Posterior vena cava (tissue), 2 donors: ENCODE results near the gene SORCS2. TPM values are rescaled to one million over a fixed set of nuclear protein-coding genes. Genes with fewer than 3 reads are reported as not detected.
A peak's percentile ranks its signal among the peaks of the same experiment; 100 is the strongest.

Experiments
- DNase-seq: peaks from one replicate; pipeline ENCODE4 v3.0.0-alpha.2; 2020; ENCODE audit warnings: low spot score
- intact Hi-C, 2 donors: fragments of 100-400 bp; cut with DNase I; formaldehyde crosslinking; loops; one replicate each; pipeline versions ENCODE4 v1.14.1 to v1.14.2; 2022 to 2023
- total RNA-seq, 2 donors: library from RNA; stranded (reverse); fragmentation: NEBNext Ultra II Directional; extraction: Animal tissue kit (Norgen Biotek cat#: 25700); gene quantifications; one replicate each; pipeline ENCODE4 v1.2.1, GENCODE V29; 2021
- donor health status: DM: yes; HTN: yes; CAD: no.
- donor health status: DM: yes; HTN: yes; CAD: no.

The SORCS2 gene
- total RNA-seq, 2 donors from 2014 or later, result 5.0 to 11.9 TPM

- peak; percentile 76 for DNase-seq
- intact Hi-C loops, result loop anchor here in 1 of 2 donors (5.0 kb wide), 1 partner anchor 523 kb away; no protein-coding TSS in a partner anchor
These were observed 2.2 kb downstream of the SORCS2 start for GRCh38 chr4:7194251-7195140.

DNA sequence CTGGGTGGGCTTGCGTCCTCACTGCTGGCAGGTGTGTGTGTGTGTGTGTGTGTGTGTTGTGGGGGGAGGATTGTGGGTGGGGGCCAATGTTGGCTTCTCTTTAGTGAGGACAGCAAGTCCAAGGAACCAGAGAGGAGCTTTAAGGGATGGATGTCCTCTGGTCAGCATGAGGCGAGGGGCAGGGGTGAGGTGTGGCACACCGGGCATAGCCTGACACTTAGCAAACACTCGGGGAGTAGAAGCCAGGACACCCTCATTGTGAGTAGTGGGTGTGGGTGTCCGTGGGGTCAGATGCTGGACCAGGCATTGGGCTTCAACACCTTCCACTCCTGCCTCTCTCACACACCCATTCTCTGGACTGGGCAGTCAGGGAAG is 2.8 kb downstream of the SORCS2 start:
- peak; percentile 66 for DNase-seq
- intact Hi-C loops, result no loop called here

DNA sequence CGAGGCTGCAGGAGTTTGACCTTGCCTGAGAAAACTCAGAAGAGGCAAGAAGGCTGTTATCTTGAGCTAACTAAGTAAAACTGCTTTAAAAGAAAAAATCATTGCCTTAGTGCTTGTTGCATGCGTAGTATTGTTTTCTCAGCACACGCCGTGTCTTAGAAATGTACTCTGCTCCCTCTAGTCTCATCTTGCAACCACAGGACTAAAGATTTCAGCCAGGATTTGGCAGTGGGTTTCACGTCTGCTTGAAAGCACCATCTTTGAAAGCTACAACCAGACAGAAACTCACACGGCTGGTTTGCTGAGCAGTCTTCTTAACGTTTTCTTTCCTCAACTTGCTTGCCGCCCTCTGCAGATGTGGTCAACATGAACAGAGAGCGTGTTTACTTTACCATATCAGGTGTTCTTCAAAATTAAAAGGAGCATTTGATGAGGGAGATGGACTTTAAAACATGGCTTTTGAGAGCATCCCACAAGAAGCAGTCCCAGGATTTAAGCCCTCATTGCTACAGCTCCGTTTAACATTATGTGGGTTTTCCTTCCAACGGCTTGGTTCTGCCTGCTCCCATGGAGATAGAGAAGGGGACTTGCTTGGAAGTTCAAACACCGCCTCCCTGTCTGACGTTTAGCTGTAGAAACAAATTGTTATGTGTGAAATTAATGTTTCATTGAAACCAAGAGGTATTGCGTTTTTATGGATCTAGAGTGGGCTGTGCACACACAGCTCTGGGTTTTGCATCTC is 3.4 kb downstream of the SORCS2 start:
- intact Hi-C loops, result no loop called here
- DNase-seq, result no peak

- intact Hi-C loops, result no loop called here
- DNase-seq, result no peak
These were observed 3.9 kb downstream of the SORCS2 start for GRCh38 chr4:7196288-7196651.

GRCh38 chr4:7196736-7197135 is 4.4 kb downstream of the SORCS2 start:
- intact Hi-C loops, result no loop called here
- no peak for DNase-seq

GRCh38 chr4:7197910-7198309 is 5.6 kb downstream of the SORCS2 start:
- peak; percentile 71 for DNase-seq
- intact Hi-C loops, result no loop called here

DNA sequence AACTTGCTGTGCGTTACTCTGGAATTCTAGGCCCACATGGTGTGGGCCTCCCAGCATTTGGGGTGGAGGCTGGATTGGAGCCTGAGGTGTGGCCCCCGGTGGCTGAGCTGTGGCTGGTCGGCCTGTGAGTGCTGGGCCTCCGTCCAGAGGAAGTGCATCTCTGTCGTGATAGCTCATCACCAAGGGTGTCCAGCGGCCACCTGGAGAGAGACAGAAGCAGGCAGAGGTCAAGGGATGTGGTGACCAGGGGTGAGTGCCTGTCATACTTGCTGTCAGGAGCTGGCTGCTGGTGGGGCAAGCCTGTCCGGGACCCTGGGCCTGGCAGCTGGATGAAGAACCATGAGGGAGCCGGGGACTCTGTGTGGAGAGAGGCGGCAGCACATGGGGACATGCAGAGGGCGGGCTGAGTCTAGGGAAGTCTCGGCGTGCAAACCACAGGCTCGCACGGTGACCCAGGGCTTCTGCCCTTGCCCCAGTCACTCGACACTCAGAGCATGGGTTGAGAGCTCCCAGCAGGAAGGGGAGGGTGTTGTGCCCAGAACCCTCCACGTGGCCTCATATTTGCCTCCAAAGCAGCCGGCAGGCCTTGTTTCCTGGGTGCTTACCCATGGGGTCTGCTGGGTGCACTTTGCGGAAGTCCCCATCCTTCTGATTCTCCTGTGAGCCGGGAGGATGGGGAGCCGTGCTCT is 6.2 kb downstream of the SORCS2 start:
- intact Hi-C loops, result no loop called here
- DNase-seq, result peak; percentile 69

DNA sequence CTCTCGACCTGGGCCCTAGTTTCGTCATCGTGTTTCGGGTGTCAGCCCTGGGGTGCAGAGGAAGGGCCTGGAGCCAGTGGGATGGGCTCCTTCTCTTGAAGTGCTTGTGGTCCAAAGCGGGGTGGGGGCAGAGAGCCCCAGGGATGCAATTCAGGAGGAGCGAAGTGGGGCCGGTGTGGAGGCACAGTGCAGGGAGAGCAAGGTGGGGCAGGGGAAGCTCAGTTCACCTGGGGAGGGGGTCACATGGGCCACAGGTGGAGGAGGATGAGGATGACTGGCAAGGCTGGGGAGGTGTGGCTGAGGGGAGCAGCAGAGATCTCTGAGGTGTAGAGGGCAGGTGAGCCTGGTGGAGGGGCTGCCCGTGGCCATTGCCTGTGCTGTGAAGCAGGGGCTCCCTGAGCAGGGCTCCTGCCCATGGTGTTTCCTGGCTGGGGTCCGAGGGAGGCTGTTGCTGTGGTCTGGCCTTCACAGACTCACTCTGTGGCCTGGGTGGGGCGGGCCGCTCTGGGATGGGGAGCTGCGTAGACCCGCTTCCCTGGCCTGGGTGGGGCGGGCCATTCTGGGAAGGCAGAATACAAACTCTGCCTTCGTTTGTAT is 6.9 kb downstream of the SORCS2 start:
- intact Hi-C loops, result no loop called here

DNA sequence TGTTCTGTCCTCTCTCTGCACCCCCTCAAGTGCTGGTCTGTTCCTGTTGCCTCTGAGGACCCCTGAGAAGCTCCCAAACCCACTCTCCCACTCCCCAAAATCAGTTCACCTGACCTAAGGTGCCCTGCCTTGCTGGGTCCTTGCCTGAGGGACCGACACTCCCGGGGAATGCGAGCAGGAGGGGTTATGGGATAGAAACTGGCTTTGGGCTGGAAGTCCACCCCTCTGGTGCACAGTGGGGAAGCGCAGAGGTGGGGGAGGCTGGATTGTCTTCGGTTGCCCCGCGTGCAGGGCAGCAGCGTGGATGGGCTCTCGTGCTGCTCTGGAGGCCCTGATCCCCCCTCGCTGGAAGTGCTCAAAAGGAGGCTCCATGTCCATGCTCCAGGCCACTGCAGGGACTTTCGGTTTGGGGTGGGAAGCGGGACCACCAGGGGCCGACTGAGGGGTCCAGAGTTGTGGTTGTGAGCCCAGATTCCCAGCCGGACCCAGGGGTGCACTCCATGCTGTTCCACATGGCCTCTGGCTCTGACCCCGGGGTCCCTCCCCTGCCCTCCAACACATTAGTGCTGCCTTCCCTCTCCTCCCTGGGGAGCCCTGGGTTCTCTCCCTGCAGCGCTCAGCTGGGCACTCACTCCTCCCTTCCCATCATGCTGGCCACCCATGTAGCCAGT is 7.6 kb downstream of the SORCS2 start:
- intact Hi-C loops, result no loop called here
- peak; percentile 75 for DNase-seq

More for the DNA sequence above, 6.9 kb downstream of the SORCS2 start:
- peak; percentile 59 for DNase-seq

GRCh38 chr4:7200801-7201200 is 8.5 kb downstream of the SORCS2 start:
- intact Hi-C loops, result no loop called here
- DNase-seq, result peak; percentile 56

GRCh38 chr4:7201420-7202305 is 9.3 kb downstream of the SORCS2 start:
- intact Hi-C loops, result no loop called here
- peak; percentile 52 for DNase-seq

- no peak for DNase-seq
- intact Hi-C loops, result no loop called here
These were observed 10.1 kb downstream of the SORCS2 start for GRCh38 chr4:7202411-7202810.

GRCh38 chr4:7204656-7205387 is 12.5 kb downstream of the SORCS2 start:
- intact Hi-C loops, result loop anchor here (1.0 to 5.0 kb wide), 2 partner anchors 24 to 37 kb away; no protein-coding TSS in a partner anchor
- no peak for DNase-seq

DNA sequence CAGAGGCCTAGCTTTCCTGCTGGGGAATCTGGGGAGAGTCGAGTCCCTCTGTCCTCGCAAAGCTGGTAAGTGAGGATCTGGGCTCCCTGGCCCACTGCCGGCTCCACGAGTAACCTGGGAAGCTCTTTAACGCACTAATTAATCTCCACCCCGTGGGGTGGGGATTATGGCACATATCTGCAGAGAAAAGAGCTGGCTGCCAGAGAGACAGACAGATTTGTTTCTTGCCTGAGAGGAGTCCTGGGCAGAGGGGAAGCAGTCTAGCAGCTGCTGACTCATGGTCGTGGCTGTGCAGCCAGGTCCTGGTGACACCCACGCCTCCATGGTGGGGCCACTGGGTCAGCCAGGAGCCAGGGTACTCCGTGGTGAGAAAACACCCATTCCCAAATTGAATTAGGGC is 14.0 kb downstream of the SORCS2 start:
- peak; percentile 90 for DNase-seq
- intact Hi-C loops, result loop anchor here (2.0 to 5.0 kb wide), 2 partner anchors 36 to 46 kb away; no protein-coding TSS in a partner anchor

DNA sequence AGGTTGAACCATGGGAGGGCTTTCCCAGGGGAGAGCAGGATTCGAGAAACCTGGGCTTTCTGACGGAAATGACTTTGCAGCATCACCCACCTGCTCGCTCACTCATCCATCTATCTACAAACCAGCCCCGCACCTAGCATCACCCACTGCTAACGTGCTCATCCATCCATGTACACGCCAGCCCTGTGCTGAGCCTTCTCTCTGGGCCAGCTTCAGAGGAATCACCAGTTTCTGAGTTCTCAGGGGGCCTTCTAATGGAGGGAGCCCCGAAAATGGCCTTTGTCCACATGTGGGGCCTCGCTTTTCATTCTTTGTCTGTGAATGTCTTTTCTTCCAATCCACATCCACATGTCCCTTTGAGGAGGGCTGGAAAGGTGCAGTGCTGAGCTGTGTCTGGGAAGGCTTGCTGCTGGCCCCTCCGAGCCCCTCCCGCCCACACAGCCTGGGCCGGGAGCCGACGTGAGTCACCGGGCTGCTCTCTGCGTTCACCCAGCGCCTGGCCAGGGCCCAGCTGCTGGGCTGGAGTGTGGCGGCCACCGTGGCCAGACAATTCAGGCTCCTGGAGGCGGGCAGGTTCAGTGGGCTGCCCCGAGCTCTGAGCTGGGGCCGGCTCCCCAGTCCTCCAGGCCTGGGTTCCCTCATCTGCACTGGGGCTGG is 14.7 kb downstream of the SORCS2 start:
- intact Hi-C loops, result loop anchor here (2.0 to 5.0 kb wide), 2 partner anchors 35 to 46 kb away; no protein-coding TSS in a partner anchor
- DNase-seq, result peak; percentile 96

GRCh38 chr4:7207628-7208231 is 15.4 kb downstream of the SORCS2 start:
- intact Hi-C loops, result loop anchor here (2.0 to 5.0 kb wide), 2 partner anchors 35 to 45 kb away; no protein-coding TSS in a partner anchor
- no peak for DNase-seq
